ENCODE results near the gene CX3CL1.
"Not testable (repeated sequence)": the region's sequence is repeated elsewhere in the genome, so short reads cannot be mapped to it uniquely, and the experiment has no call there.

The CX3CL1 gene

DNA sequence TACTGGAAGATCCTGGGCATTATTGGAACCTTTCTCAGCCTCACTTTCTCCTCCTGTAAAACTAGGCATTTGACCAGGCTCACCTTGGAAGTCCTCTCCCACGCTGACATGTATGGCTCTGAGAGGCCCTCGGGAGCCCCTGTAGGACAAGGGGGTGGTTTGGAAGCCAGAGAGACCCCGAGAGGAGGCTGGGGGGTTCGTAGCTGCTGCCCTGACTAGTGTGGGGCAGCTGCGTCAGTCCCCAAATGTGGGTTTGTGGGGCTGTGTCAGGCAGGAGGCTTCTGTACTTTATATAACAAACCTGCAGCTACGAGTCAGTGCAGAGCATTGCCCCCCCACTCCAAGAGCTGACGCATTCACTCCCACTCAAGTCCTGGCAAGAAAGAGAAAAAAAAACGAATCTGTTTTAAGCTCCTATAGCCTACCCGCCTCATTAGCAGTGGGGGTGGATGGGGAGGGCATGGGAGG is 1.8 kb downstream of the CX3CL1 start:
- no peak for DNase-seq (ENCODE audit: low read depth)
- TF ChIP-seq, protein P1, sequence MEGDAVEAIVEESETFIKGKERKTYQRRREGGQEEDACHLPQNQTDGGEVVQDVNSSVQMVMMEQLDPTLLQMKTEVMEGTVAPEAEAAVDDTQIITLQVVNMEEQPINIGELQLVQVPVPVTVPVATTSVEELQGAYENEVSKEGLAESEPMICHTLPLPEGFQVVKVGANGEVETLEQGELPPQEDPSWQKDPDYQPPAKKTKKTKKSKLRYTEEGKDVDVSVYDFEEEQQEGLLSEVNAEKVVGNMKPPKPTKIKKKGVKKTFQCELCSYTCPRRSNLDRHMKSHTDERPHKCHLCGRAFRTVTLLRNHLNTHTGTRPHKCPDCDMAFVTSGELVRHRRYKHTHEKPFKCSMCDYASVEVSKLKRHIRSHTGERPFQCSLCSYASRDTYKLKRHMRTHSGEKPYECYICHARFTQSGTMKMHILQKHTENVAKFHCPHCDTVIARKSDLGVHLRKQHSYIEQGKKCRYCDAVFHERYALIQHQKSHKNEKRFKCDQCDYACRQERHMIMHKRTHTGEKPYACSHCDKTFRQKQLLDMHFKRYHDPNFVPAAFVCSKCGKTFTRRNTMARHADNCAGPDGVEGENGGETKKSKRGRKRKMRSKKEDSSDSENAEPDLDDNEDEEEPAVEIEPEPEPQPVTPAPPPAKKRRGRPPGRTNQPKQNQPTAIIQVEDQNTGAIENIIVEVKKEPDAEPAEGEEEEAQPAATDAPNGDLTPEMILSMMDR (IDR thresholded peaks at IDR 0.05; ENCODE audit: control insufficient read depth, insufficient read depth, low read depth, low read length, missing control alignments) = no peak
- no peak overlapping the region for H3K4me3 ChIP-seq (ENCODE audit: control insufficient read depth, low read depth, low read length)

- not testable (repeated sequence) for H3K4me3 ChIP-seq (ENCODE audit: control insufficient read depth, low read depth, low read length); DNase-seq (ENCODE audit: low read depth)
Observed at GRCh38 chr16:57374925-57375465, 2.7 kb downstream of the CX3CL1 start.

- no peak for DNase-seq (ENCODE audit: low read depth)
- TF ChIP-seq, protein P1 (IDR thresholded peaks at IDR 0.05; ENCODE audit: control insufficient read depth, insufficient read depth, low read depth, low read length, missing control alignments) = no peak
- H3K4me3 ChIP-seq (ENCODE audit: control insufficient read depth, low read depth, low read length) = no peak overlapping the region
Observed at GRCh38 chr16:57376313-57376818, 4.1 kb downstream of the CX3CL1 start.

- no peak for DNase-seq (ENCODE audit: low read depth)
- TF ChIP-seq, protein P1 (IDR thresholded peaks at IDR 0.05; ENCODE audit: control insufficient read depth, insufficient read depth, low read depth, low read length, missing control alignments) = no peak
- no peak overlapping the region for H3K4me3 ChIP-seq (ENCODE audit: control insufficient read depth, low read depth, low read length)
Observed at GRCh38 chr16:57377080-57377841, 5.0 kb downstream of the CX3CL1 start.

- TF ChIP-seq, protein P1 (IDR thresholded peaks at IDR 0.05; ENCODE audit: control insufficient read depth, insufficient read depth, low read depth, low read length, missing control alignments) = no peak
- no peak overlapping the region for H3K4me3 ChIP-seq (ENCODE audit: control insufficient read depth, low read depth, low read length)
- no peak for DNase-seq (ENCODE audit: low read depth)
Observed at GRCh38 chr16:57379579-57379978, 7.3 kb downstream of the CX3CL1 start.

GRCh38 chr16:57380671-57381462 is 8.6 kb downstream of the CX3CL1 start:
- no peak for DNase-seq (ENCODE audit: low read depth)
- TF ChIP-seq, protein P1 (IDR thresholded peaks at IDR 0.05; ENCODE audit: control insufficient read depth, insufficient read depth, low read depth, low read length, missing control alignments) = no peak
- no peak overlapping the region for H3K4me3 ChIP-seq (ENCODE audit: control insufficient read depth, low read depth, low read length)

All from AG09309 (cell line).